Lung microvascular endothelial cell (primary cell): ENCODE measurements around the gene GRK5. TPM values are rescaled to one million over a fixed set of nuclear protein-coding genes. Genes with fewer than 3 reads are reported as not detected.

ENCODE experiments used
- DNase-seq, 2 donors: peaks; one replicate each; pipeline versions ENCODE4 v3.0.0 to v3.0.0-alpha.2; 2010; ENCODE audit warnings: low read depth in 2 of 2
- total RNA-seq: library from RNA; depleted of rRNA; stranded (reverse); fragments of >200 nt; gene quantifications from 2 replicates; pipeline ENCODE4 v1.2.1, GENCODE V29; 2014

GRK5 gene
- total RNA-seq, 1 donor from 2014 or later, result 33.7 TPM

GRCh38 chr10:119415536-119416503 is 208.4 kb downstream of the GRK5 start:
- peak in 1 of 2 donors; percentile 26 for DNase-seq

- DNase-seq, result peak; percentile 68 to 80
Observed at GRCh38 chr10:119416855-119417254, 209.5 kb downstream of the GRK5 start.

- DNase-seq, result no peak
Observed at GRCh38 chr10:119417852-119418251, 210.5 kb downstream of the GRK5 start.

GRCh38 chr10:119418362-119418761 is 211.0 kb downstream of the GRK5 start:
- DNase-seq, result no peak

- DNase-seq, result no peak
Observed at GRCh38 chr10:119419931-119420330, 212.6 kb downstream of the GRK5 start.

- no peak for DNase-seq
Observed at GRCh38 chr10:119420950-119421875, 213.8 kb downstream of the GRK5 start.

GRCh38 chr10:119421891-119422681 is 214.7 kb downstream of the GRK5 start:
- no peak for DNase-seq

GRCh38 chr10:119422682-119423509 is 215.5 kb downstream of the GRK5 start:
- DNase-seq, result no peak

- no peak for DNase-seq
Observed at GRCh38 chr10:119423510-119424257, 216.3 kb downstream of the GRK5 start.

GRCh38 chr10:119424258-119424975 is 217.0 kb downstream of the GRK5 start:
- no peak for DNase-seq

- DNase-seq, result no peak
Observed at GRCh38 chr10:119425102-119425880, 217.9 kb downstream of the GRK5 start.

- no peak for DNase-seq
Observed at GRCh38 chr10:119425881-119426170, 218.5 kb downstream of the GRK5 start.

GRCh38 chr10:119426699-119427098 is 219.3 kb downstream of the GRK5 start:
- DNase-seq, result no peak

GRCh38 chr10:119427263-119427864 is 220.0 kb downstream of the GRK5 start:
- no peak for DNase-seq

GRCh38 chr10:119428789-119429188 is 221.4 kb downstream of the GRK5 start:
- DNase-seq, result no peak

GRCh38 chr10:119429771-119430170 is 222.4 kb downstream of the GRK5 start:
- no peak for DNase-seq

- no peak for DNase-seq
Observed at GRCh38 chr10:119431034-119431772, 223.8 kb downstream of the GRK5 start.
